AG08396 (cell line): ENCODE measurements around the gene AMFR.
A peak's percentile ranks its signal among the peaks of the same experiment; 100 is the strongest.
"Not testable (repeated sequence)": the region's sequence is repeated elsewhere in the genome, so short reads cannot be mapped to it uniquely, and the experiment has no call there.

Source experiments
- DNase-seq: peaks from one replicate; pipeline ENCODE4 v3.0.0; 2012; ENCODE audit warnings: low spot score, mixed read lengths

AMFR gene

DNA sequence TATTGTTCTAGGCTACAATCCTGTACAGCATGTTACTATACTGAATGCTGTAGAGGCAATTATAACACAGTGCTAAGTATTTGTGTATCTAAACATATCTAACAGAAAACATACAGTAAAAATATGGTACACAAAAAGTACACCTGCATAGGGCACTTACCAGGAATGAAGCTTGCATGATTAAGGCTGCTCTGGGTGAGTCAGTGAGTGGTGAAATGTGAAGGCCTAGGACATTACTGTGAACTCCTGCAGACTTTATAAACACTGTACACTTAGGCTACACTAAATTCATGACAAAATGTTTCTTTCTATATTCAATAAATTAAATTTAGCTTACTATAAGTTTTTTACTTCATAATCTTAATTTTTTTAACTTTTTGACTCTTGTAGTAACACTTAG, 37.1 kb downstream of the AMFR start:
- DNase-seq, result no peak

DNA sequence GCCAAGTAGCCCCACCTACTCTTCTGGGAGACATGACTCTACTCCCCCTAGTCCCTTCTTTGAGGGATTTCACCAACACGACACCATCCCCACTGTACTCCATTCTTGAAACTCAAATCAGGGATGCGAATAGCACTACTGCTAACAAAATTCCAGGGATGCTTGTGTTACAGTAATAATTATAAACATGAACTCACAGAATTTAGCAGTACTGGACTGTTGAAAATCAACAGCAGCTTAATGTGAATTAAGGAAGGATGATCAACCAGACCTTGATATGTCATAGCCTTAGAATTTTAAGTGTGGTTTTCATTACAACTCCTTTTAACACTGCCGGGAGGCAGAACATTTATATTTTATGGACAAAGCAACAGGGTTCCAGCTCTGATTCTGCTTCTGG, 37.9 kb downstream of the AMFR start:
- no peak for DNase-seq

DNA sequence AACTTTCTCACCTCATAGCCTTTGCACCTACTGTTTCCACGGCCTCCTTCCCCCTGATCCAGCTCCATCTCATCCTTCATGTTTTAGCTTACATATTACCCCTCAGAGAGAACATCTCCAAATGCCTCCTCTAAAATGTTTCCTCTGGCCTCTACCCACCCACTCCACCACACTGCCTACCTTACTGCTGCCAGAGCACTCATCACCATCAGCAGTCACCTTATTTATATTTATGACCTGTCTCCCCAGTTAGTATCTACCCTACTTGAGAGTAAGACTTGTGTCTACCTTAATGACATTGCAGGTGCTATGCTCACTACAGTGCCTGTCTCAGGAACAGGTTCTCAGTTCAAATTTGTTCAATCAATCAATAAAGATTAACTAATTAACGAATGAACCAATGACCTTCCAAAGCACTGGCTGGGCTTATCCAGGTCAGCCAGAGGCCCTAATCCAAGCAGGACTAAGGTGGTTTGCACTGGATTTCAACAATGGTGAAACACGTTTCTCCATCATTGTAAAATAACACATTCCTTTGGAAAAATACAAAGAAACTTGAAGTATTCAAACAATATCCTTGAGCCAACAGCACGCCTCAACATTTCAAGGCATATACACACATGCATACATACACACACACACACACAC, 41.1 kb downstream of the AMFR start:
- no peak for DNase-seq

DNA sequence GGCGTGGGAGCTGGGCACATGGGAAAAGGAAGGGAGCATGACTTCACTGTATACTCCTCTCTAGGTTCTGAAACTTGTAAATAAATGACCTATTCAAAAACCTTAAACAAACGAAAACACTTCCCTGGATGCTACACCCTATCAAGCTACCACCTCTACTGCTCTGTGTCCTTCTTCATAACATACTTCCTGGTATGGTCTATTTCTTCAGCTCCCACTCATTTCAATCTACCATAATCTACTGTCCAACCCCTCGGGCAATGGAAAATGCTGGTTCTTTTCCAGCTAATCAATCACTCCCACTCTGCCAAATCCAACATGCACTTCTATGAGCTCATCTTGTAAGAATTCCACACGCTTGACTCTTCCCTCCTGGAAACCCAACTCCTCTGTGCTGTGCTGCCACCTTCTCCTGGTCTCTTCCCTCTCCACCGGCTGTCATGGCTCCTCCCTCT, 42.4 kb downstream of the AMFR start:
- DNase-seq, result peak; percentile 32

DNA sequence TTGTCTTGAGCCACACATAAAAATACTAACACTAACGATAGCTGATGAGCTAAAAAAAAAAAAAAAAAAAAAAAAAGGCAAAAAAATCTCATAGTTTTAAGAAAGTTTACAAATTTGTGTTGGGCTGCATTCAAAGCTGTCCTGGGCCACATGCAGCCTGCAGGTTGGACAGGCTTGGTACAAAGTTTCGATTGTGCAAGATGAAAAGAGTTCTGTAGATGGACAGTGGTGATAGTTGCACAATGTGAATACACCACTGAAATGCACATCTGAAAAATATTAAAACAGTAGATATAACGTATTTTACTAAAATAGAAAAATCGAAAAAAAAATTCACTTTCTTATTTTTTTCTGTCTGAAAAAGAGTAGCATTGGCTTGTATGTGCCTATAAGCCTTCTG, 42.9 kb downstream of the AMFR start:
- no peak for DNase-seq

DNA sequence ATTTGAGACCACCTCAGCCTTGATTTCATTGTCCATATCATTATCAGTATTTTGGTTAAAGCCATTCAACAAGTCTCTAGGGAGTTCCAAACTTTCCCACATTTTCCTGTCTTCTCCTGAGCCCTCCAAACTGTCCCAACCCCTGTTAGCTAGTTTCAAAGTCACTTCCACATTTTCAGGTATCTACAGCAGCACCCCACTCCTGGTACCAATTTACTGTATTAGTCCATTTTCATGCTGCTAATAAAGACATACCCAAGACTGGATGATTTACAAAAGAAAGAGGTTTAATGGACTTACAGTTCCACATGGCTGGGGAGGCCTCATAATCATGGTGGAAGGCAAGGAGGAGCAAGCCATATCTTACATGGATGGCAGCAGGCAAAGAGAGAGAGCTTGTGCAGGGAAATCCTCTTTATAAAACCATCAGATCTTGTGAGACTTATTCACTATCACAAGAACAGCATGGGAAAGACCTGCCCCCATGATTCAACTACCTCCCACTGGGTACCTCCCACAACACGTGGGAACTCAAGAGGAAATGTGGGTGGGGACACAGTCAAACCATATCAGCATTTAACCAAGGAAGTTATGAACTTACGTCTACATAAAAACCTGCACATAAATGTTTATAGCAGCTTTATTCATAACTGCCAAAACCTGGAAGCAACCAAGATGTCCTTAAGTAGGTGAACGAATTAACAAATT, 44.4 kb downstream of the AMFR start:
- DNase-seq, result not testable (repeated sequence)

DNA sequence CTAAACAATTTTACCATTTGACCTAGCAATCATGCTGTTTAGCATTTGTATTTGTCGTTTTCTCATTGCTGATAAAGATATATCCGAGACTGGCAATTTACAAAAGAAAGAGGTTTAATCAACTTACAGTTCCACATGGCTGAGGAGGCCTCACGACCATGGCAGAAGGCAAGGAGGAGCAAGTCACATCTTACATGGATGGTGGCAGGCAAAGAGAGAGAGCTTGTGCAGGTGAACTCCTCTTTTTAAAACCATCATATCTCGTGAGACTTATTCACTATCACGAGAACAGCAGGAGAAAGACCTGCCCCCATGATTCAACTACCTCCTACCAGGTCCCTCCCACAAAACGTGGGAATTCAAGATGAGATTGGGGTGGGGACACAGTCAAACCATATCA, 46.3 kb downstream of the AMFR start:
- DNase-seq, result not testable (repeated sequence)

DNA sequence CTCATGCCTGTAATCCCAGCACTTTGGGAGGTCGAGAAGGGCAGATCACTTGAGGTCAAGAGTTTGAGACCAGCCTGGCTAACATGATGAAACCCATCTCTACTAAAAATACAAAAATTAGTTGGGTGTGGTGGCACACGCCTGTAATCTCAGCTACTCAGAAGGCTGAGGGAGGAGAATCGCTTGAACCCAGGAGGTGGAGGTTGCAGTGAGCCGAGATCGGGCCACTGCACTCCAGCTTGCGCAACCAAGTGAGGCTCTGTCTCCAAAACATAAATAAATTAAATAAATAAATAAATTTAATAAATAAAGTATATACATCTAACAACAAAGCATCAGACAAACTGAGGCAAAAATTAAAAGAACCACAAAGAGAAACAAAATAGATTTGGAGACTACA, 49.6 kb downstream of the AMFR start:
- DNase-seq, result not testable (repeated sequence)

DNA sequence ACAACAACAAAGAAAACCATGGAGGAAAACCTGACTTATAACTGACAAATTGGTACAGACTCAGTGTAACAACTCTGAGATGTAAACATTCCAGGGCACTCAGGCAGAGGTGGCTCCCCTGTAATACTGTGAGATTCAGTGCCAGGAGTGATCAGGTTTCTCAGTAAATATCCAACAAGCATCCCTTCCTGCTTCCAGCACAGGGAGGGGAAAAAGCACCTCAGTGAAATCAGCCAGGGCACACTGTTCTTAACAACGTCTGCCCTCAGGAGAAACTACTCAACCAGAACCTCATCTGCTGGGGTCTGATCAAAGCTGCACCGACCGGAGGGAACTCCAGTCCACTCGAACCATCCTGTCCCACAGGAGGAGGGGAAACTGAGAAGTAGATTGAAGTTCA, 52.3 kb downstream of the AMFR start:
- no peak for DNase-seq

DNA sequence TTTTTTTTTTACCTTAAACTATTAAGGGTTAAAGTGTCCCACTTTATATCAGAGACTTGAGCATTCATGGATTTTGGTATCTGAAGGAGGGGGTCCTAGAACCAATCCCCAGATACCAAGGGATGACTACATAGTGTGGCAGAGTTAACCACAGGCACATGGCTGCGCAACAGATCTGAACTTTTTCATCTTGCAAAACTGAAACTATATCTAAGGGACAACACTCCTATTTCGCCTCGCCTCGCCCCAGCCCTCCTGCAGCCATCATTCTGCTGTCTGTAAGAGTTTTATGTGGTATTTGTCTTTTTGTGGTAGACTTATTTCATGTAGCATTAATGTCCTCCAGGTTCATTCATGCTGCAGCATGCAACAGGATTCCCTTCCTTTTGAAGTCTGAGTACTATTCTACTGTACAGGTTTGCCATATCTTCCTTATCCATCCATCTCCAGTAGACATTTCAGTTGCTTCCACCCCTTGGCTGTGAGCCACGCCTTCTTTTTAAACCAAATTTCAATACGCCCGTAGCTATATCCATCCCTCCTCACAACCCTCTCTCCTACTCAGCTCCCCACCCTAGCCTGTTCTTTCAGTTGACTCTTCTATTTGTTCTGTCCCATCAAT, 53.2 kb downstream of the AMFR start:
- no peak for DNase-seq

DNA sequence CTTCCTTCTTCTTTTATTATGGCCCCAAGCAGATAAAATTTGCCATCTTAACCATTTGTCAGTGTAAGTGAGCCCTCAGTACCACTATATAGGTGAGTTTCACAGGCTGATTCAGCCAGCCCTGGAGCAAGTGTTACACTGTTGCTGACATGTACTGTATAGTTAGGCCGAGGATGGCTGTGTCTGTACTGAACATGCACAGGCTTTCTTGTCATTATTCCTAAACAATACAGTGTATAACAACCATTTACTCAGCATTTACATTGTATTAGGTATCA, 53.7 kb downstream of the AMFR start:
- no peak for DNase-seq

DNA sequence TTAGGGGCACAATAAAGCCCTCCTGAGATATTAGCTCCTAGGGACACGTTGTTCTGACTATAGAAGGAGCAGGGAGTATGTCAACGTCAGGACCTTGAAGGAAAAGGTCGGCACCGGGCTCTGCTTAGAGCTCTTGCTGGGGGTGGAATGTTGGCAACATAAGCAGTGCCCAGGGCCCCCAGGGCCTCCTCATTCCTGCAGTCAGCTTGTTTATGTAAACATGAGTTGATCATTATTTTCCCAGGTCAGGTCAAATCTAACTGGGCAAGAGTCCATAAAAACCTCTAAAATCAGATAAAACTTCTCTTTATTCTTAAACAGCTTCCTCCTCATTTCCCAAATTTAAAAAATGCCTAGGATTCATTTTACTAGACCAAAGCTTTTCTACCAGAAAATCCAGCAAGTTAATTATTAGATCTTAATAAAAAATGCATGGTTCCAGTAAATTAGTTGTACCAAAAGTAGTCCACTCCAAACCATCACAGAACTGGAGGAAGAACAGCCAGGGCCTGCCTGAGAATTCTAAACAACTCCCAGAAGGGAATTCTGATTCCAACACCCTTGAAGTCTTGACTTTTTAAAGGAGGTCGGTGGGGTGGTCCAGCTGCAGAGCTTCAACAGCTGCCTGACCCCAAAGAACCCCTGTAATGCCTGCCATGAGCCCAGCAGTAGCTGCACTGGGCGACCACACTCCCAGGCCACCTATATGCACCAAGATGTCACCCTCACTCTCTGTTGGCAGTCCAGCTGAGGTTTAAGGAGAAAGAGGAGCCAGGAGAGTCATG, 54.3 kb downstream of the AMFR start:
- peak; percentile 58 for DNase-seq

DNA sequence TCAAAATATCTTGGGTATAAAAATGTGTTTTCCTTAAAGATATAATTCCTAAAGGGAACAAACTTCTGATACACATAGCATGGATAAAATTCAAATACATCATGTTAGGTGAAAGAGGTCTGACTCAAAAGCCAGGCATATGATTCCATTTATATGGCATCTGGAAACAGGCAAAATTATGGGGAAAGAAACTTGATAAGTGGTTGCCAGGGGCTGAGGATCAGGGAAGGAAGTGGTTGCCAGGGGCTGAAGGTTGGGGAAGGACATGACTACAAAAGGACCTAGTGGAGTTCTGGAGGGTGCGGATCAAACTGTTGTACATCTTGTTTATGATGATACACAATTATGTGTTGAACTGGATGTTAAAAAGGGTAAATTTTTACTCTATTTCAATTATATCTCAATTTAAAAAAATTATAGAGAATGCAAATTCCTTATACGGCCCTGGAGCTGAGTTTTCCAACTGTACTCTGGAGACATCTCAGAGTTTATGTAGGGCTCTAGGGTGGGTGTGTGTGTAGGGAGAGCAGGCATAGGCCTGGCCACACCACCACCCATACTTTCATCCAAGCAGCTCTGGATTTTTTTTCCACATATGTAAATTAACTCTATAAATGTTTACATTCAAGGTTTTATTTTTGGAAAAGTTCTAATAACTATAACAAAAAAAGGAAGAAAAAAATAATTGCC, 55.0 kb downstream of the AMFR start:
- DNase-seq, result no peak

DNA sequence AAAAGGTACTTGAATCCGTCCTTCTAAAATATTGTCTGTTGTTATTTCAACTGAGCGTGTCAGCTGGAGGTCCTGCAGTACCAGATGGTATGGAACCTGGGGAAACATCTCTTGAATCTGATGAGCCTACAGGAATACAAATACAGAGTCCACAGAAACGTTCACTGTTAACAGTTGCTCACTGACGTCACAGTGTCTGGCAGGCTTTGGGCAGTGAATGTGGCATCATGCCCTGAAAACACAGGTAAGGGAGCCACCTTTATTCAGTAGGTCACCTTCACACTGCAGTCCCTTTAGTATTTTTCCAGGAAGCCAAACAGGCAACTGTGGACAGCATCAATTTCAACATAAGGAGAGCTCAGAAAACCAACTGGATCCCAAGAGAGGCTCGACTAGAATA, 56.1 kb downstream of the AMFR start:
- no peak for DNase-seq

DNA sequence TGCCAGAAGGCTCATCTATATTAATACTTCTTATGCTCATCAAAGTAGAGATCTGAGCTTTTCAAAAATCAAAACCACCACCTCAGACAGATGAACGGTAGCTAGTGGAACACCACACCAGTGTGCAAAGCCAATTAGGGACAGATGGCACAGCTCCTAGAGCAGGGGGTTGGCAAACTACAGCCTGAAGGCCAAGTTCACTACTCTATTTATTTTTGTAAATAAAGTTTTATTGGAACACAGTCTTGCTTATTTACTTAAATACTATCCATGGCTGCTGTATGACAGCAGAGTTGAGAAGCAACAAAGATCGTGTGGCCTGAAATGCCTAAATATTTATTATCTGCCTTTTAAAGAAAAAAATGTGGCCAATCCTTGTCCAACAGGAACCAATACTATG, 56.8 kb downstream of the AMFR start:
- DNase-seq, result no peak

DNA sequence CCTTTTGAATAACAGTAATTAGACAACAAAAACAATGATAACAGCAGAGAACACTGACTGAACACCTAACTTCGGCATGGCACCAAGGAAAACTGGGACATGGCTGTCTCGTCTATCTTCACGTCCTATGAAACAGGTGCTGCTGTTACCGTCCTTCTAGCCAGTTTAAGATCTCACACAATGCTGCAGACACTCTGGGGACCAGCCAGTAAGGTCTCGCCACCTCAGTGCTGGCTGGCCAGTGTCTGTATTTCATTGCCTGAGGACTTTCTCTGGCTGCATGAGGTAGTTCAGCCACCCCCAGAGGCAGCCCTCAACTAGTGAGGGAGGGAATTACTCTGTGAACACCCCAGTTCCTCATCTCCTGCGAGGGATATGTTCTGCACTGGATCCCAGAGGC, 57.6 kb downstream of the AMFR start:
- no peak for DNase-seq

DNA sequence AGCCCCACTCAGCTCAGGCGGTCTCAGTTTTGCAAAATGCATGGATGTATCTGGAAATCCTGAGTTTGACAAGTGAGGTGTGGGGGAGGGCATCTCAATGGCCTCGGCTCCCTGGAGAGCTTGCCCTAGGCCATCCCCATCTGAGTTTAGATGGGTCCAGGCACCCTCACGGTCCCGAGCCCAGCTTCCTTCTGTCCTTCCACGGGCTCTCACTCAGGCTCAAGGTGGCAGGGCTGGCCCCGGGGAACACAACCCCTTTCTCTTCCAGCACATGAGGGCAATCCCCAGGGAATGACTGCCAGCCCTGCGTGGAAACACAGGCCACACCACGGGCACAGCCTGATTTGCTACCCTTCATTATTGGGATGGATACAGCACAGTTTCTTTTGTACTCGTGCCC, 58.4 kb downstream of the AMFR start:
- DNase-seq, result no peak

DNA sequence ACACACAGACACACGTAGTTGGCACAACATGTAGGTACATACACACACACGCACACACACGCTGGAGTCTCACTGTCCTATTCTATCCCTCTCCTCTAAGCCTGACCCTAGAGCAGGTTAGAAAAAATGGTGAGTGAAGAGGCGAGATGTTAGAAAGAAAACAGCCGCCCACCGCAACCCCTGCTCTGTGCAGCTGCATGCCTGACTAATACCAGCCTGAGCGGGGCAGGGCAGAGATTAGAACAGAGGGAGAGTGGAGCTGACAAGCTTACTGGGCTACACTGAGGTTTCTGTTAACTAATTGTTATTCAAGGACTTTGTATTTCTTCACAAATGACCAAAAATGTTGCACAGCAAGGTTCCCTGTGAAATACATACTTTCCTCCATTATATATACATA, 59.8 kb downstream of the AMFR start:
- DNase-seq, result no peak

DNA sequence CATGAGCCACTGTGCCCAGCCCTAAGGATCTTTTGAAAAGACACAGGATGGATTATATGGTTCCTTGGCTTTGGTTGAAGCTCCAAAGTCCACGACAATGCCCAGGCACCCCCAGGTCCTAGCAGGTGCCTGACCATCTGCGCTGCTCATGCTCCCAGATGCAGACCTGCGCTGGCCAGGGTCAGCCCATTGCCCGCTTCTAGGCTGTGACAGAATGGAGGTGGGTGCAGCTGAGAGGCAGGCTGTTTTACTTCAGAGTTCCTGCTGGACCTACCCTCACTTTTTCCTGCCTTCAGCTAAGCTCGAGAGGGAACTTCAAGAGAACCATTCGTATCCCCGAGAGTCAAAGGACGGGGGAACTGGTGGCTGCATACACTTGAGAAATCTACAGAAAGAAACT, 60.5 kb downstream of the AMFR start:
- no peak for DNase-seq

DNA sequence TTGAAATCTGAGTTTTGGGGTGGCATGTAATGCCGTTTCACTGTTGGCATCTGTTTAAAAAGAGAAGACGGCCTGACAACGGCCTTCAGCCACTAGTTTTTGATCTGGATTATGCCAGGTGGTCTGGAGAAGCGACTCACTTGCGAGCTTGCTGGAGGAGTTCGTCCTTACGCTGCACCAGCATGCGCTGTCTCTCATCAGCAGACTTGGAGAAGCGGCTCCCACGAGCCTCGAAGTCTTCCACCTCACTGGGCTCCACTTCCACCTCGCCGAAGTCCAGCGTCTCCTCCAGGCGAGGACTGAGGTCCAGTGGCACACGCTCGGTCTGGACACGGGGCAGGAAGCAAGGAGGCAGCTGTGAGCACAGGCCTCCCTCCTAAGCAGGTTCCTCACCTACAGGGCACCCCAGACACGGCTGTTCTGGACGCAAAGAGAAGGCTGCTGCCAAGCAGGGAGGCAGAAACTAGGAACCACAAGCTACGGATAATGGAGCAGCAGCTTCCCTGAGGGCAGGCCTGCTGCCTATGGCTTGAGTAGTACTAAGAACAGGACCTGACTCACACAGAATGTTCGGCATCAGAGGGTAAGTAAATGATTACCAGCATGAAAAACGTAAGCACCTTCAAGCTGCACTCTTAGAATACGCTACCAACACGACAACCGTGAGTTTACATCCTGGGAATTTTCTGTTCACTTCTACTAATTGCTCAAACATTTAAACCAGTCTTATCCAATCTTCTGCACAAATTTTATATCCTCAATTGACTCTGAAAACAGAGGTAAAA, 61.4 kb downstream of the AMFR start:
- DNase-seq, result no peak

DNA sequence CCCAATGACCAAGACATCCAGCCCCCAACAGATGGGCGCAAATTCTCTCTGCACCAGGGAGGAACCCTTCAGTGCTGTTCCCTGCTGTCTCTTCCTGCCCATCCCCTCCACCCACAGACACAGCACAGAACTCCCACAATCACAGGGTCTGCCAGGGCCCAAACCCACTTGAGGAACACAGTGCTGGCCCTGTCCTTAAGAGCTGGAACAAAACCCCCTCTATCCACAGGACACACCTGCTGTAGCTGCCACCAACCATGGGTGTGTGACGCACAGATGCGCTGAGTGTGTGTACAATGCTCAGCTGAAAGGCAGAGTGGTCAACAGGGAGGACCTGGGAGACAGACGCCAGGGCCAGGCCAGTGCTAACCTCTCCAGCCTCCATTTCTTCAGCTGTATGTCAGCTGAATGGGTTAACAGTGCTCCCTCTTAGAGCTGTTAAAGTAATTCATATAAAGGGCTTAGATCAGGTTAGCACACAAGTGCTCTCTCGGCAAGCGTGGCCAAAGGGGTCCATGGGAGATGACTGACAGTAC, 62.1 kb downstream of the AMFR start:
- DNase-seq, result no peak
